Adrenal gland (tissue), 5 donors: ENCODE measurements around the gene SUCLG1.

ENCODE experiments used
- CTCF ChIP-seq, 6 experiments: fragments of 450-650 bp in 4 of 6; fragments of 200-600 bp in 2 of 6; sonication (generic) in 1 of 6; IDR thresholded peaks; 1 replicate in 5 of 6; 2 replicates in 1 of 6; pipeline versions ENCODE4 v1.5.1 to v1.8.0; 2016 to 2021; ENCODE audit warnings: antibody characterized with exemption in 6 of 6, mild to moderate bottlenecking in 2 of 6, moderate library complexity in 1 of 6
- POLR2A ChIP-seq, 2 donors: fragments of 450-650 bp; IDR thresholded peaks; one replicate each; pipeline ENCODE4 v1.6.1; 2017; ENCODE audit warnings: antibody characterized with exemption in 2 of 2, mild to moderate bottlenecking in 2 of 2, moderate library complexity in 1 of 2
- donor health status: DM: no; HTN: no; CAD: no.

- TF ChIP-seq POLR2A (IDR thresholded peaks at IDR 0.05) (no peak), CTCF (IDR thresholded peaks at IDR 0.05) (no peak)
These were observed 49.5 kb downstream of the SUCLG1 start for GRCh38 chr2:84409531-84409930.
